HG03139 (cell line): ENCODE measurements around the gene PTH1R.

Experiments
- ATAC-seq: cut with Tn5 transposase; IDR thresholded peaks from one replicate; pipeline ENCODE4 v1.9.1; 2021; ENCODE audit not compliant: unreplicated experiment

The PTH1R gene

DNA sequence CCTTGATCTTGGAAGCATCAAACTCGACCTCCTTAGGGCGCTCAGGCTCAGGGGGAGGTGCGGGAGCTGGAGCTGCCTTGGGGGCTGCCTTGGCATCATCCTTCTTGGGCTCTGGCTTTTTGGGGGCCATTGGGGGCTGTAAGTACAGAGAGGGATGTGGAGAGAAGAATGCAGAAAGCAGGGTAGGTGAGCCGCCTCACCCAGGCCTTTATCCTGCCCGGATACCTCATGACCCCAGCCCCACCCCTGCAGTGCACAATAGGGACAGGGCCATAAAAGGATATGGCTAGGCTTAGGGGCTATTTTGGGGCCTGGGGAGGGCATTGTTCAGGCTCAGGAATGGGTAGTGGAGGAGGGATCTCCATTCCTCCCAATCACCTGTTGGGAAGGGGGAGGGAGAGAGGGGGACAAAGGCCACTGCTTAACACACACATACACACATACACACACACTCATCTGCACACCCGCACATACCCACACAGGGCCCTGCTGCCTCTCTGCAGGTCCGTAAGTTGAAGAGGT is 14.2 kb upstream of the PTH1R start, which contains the start of gene MYL3:
TSS of gene MYL3 (minus strand) at position 184 of the 522 bp plus-strand sequence. CDS start at position 130, 54 bp downstream.
- ATAC-seq = no peak

- ATAC-seq = no peak
These were observed 13.2 kb upstream of the PTH1R start for GRCh38 chr3:46864061-46864881.

DNA sequence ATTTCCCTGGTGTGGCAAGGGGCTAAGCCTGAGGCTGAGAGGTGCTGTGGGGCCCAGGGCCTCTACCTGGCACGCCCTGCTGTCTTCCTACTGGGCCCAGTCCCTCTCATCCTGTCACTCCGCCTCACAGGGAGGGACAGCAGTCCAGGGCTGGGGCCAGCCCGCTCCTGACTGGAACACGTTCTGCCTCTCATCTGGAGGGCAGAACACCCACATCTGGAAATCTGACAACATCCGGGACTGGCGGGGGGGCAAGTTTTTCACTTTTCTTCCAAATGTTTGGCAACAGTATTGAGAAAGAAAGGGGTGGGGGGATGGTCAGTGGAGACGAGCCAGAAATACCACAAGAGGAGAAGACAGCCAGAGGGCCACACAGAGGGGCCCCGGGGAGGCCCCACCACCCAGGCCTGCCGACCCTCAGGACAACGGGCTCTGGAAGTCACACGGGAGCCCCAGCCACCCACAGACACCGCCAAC is 12.5 kb upstream of the PTH1R start:
- ATAC-seq = no peak

- ATAC-seq = no peak
These were observed 12.0 kb upstream of the PTH1R start for GRCh38 chr3:46865546-46865945.

- no peak for ATAC-seq
These were observed 11.4 kb upstream of the PTH1R start for GRCh38 chr3:46866032-46866595.

DNA sequence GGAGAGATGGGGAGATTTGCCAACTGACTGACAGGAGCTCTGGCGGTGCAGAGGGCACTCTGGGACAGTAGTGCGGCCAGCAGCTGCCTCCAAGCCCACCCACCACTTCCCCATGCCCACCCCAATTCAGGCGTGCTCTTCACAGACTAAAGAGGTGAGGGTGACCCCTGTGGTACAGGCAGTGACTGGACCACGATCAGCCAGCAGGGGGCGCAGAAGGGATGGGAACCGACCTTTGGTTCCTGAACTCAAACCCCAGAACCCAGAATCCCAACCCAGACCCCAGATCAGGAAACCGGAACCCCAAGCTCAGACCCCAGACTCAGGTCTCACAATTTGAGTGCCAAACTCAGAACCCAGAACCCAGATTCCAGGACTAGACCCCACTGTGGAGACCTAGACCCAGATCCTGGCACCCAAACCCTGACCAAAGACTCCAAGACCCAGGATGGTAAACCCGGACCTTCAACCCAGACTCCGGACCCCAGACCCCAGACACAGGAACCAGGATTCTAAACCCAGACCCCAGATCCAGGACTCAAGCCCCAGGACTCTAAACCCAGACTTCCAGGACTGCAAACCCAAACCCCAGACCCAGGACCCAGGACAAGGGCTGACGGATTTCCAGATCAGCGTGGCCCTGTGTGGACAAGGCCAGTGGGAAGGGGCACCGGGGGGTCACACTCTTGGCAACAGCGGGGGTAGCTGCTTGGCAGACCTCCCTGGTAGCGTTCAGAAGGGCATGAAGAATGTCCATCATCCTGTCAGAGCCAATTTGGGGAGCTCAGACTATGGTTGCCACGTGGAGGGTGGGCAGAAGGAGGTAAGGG is 10.6 kb upstream of the PTH1R start:
- ATAC-seq = no peak

DNA sequence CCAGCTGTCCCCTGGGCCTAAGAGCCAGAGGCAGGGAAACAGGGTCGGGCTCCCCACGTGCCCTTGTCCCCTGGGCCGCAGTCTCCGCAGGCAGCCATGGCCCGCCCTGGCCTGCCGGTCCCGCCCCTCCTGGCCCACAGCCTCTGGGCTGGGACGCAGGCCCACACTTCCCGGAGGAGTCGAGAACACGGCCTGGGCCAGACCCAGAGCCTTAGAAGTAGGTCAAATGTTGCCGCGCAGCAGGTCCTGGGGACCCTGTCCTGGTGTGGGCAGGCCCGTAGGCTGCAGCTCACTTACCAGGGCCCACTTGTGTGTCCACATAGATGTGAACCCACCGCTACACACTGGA is 10.0 kb upstream of the PTH1R start:
- no peak for ATAC-seq

DNA sequence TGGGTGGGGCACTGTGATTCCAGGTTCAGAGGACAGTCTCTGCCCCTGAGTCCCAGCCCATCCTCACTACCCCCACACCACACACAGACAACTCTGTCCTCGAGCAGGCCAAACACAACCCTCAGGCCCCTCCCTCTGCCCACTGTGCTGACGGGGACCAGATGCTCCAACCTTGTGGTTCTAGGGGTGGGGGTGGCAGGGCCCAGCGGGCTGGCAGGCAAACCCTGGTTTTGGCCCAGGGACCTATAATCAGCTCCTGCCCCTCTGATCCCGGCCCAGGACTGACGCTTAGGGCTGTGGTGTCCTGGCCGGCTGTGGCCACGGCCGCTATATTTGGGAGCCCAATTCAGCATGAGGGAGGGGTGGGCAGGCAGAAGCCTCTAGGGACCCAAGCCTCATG is 9.2 kb upstream of the PTH1R start:
- ATAC-seq = no peak

GRCh38 chr3:46868948-46869347 is 8.6 kb upstream of the PTH1R start:
- no peak for ATAC-seq

- ATAC-seq = no peak
These were observed 8.1 kb upstream of the PTH1R start for GRCh38 chr3:46869440-46869839.

GRCh38 chr3:46870651-46871050 is 6.9 kb upstream of the PTH1R start:
- ATAC-seq = no peak

- ATAC-seq = no peak
These were observed 6.3 kb upstream of the PTH1R start for GRCh38 chr3:46871222-46871621.

DNA sequence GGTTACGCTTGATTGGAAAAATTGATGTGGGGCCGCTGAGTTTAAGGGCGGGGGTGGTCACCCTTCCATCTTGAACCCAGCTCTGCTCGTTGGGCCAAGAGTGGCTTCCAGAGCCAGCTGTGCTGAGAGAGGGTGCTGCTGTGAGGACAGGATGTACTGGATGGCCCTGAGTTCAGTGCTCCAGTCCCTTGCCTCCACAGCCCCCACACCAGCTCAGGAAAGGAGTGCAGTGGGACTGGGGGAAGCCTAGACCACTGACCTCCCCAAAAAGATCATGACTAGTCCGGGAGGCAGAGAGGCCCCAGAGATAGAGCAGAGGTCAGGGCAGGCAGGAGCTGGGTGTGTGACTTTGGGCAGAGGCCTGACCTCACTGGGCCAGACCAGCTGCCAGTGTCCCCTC is 4.0 kb upstream of the PTH1R start:
- ATAC-seq = no peak

DNA sequence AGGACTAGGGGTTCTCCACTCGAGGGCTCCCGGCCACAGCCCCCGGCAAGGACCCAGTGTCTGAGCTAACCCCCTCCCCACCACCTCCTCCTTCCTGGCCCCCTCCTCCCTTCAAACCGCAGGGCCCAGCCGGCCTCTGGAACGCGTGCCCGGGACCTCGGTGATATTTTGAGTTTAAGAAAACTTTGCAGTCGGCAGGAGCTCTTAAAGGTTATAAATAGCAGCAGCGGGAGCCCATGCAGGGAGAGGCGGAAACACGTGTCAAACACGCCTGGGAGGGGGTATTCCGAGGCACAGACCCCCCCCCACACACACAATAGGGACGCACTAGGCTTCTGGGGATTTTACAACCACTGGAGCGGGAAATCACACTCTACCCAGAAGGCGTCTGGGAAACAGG is 3.1 kb upstream of the PTH1R start:
- ATAC-seq = no peak

DNA sequence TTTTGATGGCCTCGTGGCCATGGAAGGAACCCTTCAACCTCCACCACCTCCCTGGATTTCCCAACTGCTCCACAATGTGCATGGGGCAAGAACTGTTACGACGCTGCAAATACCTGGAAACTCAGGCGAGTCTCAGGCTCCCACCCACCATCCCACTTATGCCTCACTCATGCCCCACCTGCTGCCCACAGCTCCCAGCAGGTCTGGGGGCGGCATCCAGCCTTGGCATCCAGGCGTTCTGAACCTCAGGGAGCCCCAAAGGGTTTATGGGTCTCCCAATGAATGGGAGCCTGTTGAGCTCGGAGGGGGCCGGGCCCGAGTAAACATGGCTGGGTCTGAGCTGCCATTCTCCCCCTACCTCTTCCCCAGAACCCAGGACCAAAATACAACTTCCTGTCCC is 2.0 kb upstream of the PTH1R start:
- no peak for ATAC-seq

DNA sequence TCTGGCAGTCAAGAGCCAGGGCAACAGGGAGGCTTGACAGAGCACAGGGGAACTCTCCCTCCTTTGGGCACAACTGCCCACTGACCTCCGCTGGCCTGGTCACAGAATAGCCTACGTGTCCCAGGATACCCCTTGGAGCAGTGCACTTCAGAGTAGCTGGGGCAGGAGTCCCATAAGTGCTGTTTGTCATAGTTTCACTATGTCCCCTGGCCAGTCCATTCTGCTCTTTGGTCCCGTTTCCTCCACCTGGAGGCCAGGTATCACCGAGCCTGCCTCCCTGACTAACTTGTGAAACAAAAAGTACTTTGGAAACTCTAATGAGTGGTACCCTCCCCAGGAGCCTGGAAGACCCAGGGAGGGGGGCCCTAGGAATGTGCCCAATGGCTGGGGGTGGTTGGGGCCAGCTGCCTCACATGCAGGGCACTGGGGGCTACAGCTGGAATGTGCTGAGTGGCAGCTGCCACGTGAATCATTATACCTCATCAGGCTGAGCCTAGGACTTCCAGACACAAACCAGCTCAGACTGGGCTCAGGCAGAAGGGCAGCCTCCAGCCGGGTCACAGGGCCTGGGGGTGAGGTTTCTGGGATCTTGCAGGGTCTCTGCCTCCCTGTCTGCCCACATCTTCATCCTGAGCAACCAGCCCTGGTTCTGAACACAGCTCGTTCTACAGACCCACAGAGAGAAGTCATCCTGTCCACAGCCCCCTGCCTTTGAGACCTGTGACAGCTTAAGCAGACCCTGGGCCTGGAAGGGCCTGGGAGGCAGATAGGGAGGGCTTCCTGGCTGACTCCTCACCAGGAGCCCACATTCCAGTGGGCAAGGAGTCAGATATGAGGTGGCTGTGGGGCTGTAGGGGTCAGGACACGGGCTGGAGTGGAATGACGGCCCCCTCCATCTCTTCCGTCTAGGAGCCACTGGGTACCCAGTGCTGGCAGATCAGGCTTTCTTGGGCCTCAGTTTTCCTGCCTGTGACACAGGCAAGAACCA is 914 bp upstream of the PTH1R start:
- no peak for ATAC-seq

DNA sequence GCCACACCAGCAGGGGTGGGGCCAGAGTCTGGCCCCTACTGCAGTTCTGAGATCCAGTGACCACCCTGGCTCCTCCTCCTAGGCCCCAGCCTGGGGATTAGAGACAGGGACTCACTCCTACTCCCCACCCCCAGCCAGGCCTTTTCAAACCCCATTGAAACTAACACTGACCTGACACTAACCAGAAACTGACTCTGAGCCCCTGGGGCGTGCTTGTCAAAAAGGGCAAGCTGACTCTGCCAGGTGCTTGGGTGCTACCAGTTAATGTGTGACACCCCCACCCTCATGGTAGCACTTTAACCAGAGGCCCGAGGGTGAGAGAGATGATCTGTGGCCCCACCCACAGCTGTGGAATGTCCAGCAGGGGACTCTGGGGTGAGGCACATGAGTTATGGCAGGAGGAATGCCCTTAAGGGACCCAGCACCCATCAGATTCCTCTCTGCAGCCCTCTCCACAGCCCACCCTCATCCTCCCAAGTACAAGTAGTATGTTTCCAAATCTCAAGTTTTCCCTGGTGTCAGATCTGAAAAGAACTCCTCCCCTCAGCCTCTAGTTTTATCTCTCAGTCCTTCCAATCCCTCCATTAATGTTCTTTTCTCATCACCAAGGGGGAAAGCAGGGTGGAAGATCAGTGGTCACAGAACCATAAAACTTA is 1.4 kb downstream of the PTH1R start:
- no peak for ATAC-seq

DNA sequence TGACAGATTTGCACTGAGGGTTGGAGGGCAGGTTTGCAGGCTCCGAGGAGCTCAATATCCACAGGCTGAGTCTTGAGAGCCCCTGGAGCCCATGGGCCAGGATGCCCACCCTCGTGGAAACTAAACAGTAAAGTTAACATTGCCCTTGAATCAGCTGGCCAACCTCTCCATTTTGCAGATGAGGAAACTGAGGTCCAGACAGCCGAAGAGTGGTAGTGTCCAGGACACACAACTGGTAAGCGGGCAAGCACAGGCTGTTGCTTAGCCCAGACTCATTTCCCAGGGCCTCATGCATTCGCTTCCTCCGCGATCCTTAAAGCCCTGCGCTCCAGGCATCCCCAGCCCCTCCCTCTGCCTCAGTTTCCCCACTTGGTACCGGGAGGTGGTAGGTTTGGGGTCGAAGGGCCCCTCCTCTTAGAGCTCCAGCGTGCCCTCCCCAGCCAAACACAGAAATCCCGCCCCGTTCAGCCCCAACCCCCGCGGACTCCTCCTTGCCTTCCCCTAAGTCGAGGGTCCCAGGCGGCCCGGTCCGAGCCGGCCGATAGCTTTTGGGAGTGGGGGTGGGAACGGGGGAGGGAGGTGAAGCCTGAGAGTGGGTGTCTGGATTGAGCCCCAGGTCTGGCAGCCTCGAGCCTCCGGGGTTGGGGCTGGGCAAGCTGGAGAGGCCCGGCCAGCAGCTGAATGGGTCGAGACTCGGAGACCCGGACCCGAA is 3.5 kb downstream of the PTH1R start:
- ATAC-seq = no peak
